NT2/D1 (cell line): ENCODE data around the gene ZNF580.

Experiments used
- SUZ12 ChIP-seq: IDR thresholded peaks from 2 replicates; pipeline ENCODE4 v1.6.1; 2011; ENCODE audit not compliant: insufficient read length, insufficient read depth; ENCODE audit errors: extremely low read depth
- ZNF274 ChIP-seq: IDR thresholded peaks from 2 replicates; pipeline ENCODE4 v1.6.1; 2011; ENCODE audit warnings: mild to moderate bottlenecking, low read depth, low read length

DNA sequence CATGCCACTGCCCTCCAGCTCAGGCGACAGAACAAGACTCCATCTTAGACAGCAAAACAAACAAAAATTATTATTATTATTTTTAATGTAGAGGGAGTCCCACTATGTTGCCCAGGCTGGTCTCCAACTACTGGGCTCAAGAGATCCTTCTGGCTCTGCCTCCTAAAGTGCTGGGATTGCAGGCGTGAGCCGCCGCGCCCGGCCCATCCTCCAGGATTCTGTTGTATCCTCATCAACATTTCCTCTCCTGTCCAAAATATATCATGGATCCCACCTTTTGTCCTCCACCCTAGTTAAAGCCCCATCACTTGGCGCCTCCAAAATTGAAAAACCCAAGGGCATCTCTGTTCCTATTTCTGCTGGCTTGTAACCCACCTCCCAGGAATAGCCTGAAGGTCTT lies 17.7 kb upstream of the ZNF580 start:
- TF ChIP-seq ZNF274 (no peak), SUZ12 (no peak)
